ENCODE results near the gene PCDHA10.

- TF ChIP-seq CTCF (IDR thresholded peaks at IDR 0.05 in 4 of 5, conservative IDR thresholded peaks at IDR 0.05 in 1 of 5) (no peak), POLR2A (IDR thresholded peaks at IDR 0.05) (no peak)
These were observed 26.8 kb downstream of the PCDHA10 start for GRCh38 chr5:140882591-140882899.
